GM23338 (cell line): ENCODE results near the gene TRMT10B. TPM values are rescaled to one million over a fixed set of nuclear protein-coding genes. Genes with fewer than 3 reads are reported as not detected.

Source experiments
- ATAC-seq: fragments of 200-7000 bp; cut with Tn5 transposase; 3 replicates; pipeline ENCODE4 v1.9.1; 2020
- DNase-seq: peaks from one replicate; pipeline ENCODE4 v3.0.0-alpha.2; 2015; ENCODE audit warnings: low spot score
- H2AFZ ChIP-seq: fragments of 200-600 bp; sonication (generic); 2 replicates; pipeline ENCODE4 v1.8.0; 2016; ENCODE audit warnings: antibody characterized with exemption, mild to moderate bottlenecking, moderate library complexity
- H3F3A ChIP-seq: fragments of 200-600 bp; sonication (generic); replicated peaks from 2 replicates; pipeline ENCODE4 v1.8.0; 2017; ENCODE audit warnings: antibody characterized with exemption, mixed run types, low read depth
- H3K27ac ChIP-seq: fragments of 200-600 bp; sonication (generic); 2 replicates; pipeline ENCODE4 v1.6.1; 2016; ENCODE audit warnings: low read depth
- H3K27me3 ChIP-seq: fragments of 200-600 bp; sonication (generic); 2 replicates; pipeline ENCODE4 v1.8.0; 2016; ENCODE audit warnings: mild to moderate bottlenecking, mixed run types, moderate library complexity; ENCODE audit not compliant: insufficient read depth
- H3K36me3 ChIP-seq: fragments of 200-600 bp; sonication (generic); 2 replicates; pipeline ENCODE4 v1.8.0; 2016; ENCODE audit warnings: mild to moderate bottlenecking; ENCODE audit not compliant: insufficient read depth
- H3K4me1 ChIP-seq: fragments of 200-600 bp; sonication (generic); 2 replicates; pipeline ENCODE4 v1.8.0; 2016; ENCODE audit warnings: mild to moderate bottlenecking, moderate library complexity; ENCODE audit not compliant: insufficient read depth
- H3K4me2 ChIP-seq: fragments of 200-600 bp; sonication (generic); 2 replicates; pipeline ENCODE4 v1.7.1; 2017; ENCODE audit warnings: mixed run types
- H3K4me3 ChIP-seq: fragments of 200-600 bp; sonication (generic); 2 replicates; pipeline ENCODE4 v1.6.1; 2016; ENCODE audit warnings: mixed run types
- H3K79me2 ChIP-seq: fragments of 200-600 bp; sonication (generic); replicated peaks from 2 replicates; pipeline ENCODE4 v1.8.0; 2017; ENCODE audit warnings: mild to moderate bottlenecking; ENCODE audit not compliant: insufficient read depth
- H3K9me2 ChIP-seq: fragments of 200-600 bp; sonication (generic); 2 replicates; pipeline ENCODE4 v1.8.0; 2017; ENCODE audit not compliant: insufficient read depth
- H4K20me1 ChIP-seq: fragments of 200-600 bp; sonication (generic); replicated peaks from 2 replicates; pipeline ENCODE4 v1.8.0; 2017; ENCODE audit warnings: mild to moderate bottlenecking; ENCODE audit not compliant: insufficient read depth
- H3K27ac Mint-ChIP-seq: 2 replicates; pipeline ENCODE4 v1.8.0; 2020; ENCODE audit warnings: inconsistent platforms, mild to moderate bottlenecking, moderate library complexity, mixed read lengths
- H3K27me3 Mint-ChIP-seq: 3 replicates; pipeline ENCODE4 v1.8.0; 2022; ENCODE audit warnings: low read depth, mild to moderate bottlenecking, moderate library complexity, mixed read lengths, inconsistent platforms; ENCODE audit not compliant: insufficient read depth, poor library complexity
- H3K36me3 Mint-ChIP-seq: 3 replicates; pipeline ENCODE4 v1.8.0; 2021; ENCODE audit warnings: low read depth, mild to moderate bottlenecking, inconsistent platforms, moderate library complexity, mixed read lengths
- H3K4me1 Mint-ChIP-seq: 3 replicates; pipeline ENCODE4 v1.8.0; 2020; ENCODE audit warnings: mild to moderate bottlenecking, inconsistent platforms, mixed read lengths
- H3K4me3 Mint-ChIP-seq: 3 replicates; pipeline ENCODE4 v1.8.0; 2021; ENCODE audit warnings: moderate library complexity, mild to moderate bottlenecking, inconsistent platforms, mixed read lengths
- H3K9me3 Mint-ChIP-seq: 3 replicates; pipeline ENCODE4 v1.8.0; 2020; ENCODE audit warnings: moderate library complexity, mild to moderate bottlenecking, inconsistent platforms, mixed read lengths
- CREB1 ChIP-seq: fragments of 250-450 bp; sonication (Bioruptor Pico); IDR thresholded peaks from 2 replicates; pipeline ENCODE4 v1.5.0; 2020; ENCODE audit warnings: low read depth, mild to moderate bottlenecking, moderate library complexity
- EZH2 ChIP-seq: fragments of 200-600 bp; sonication (generic); IDR thresholded peaks from one replicate; pipeline ENCODE4 v1.8.0; 2017; ENCODE audit warnings: antibody characterized with exemption, mild to moderate bottlenecking, low read depth; ENCODE audit not compliant: unreplicated experiment
- EZH2phosphoT487 ChIP-seq: fragments of 200-600 bp; sonication (generic); IDR thresholded peaks from one replicate; pipeline ENCODE4 v1.8.1; 2018; ENCODE audit warnings: antibody characterized with exemption; ENCODE audit not compliant: unreplicated experiment
- JUNB ChIP-seq: IDR thresholded peaks from one replicate; pipeline ENCODE4 v1.6.1; 2016; ENCODE audit warnings: antibody characterized with exemption; ENCODE audit not compliant: unreplicated experiment
- NANOG ChIP-seq: IDR thresholded peaks from 2 replicates; pipeline ENCODE4 v1.6.1; 2016; ENCODE audit warnings: antibody characterized with exemption, borderline replicate concordance
- STAT1 ChIP-seq: IDR thresholded peaks from one replicate; pipeline ENCODE4 v1.6.1; 2016; ENCODE audit warnings: antibody characterized with exemption; ENCODE audit not compliant: unreplicated experiment
- ZNF114 ChIP-seq: fragments of 250-450 bp; sonication (Bioruptor Pico); IDR thresholded peaks from 2 replicates; pipeline ENCODE4 v1.5.0; 2020; ENCODE audit warnings: mild to moderate bottlenecking, moderate library complexity
- ZNF331 ChIP-seq: fragments of 250-450 bp; sonication (Bioruptor Pico); IDR thresholded peaks from 2 replicates; pipeline ENCODE4 v1.5.0; 2020; ENCODE audit warnings: low read depth, mild to moderate bottlenecking, moderate library complexity
- polyA plus RNA-seq: library from polyadenylated mRNA; unstranded; fragments of >200 nt; fragmentation: Nextera tagmentation; extraction: Ambion mirVana; gene quantifications from 2 replicates; pipeline ENCODE4 v1.2.1, GENCODE V29; 2016
- total RNA-seq: library from RNA; depleted of rRNA; stranded (reverse); fragments of >200 nt; shearing (Covaris generic); gene quantifications from 2 replicates; pipeline ENCODE4 v1.2.3, GENCODE V29; 2014
- TF ChIP-seq, protein P1 (sequence below): fragments of 250-450 bp; sonication (Bioruptor Pico); IDR thresholded peaks from 2 replicates; pipeline ENCODE4 v1.5.0; 2020; ENCODE audit warnings: mild to moderate bottlenecking, moderate library complexity
- TF ChIP-seq, protein P2 (sequence below): IDR thresholded peaks from 2 replicates; pipeline ENCODE4 v1.6.1; 2016; ENCODE audit warnings: antibody characterized with exemption
- TF ChIP-seq, protein P3 (sequence below), 2 experiments: fragments of 200-600 bp in 1 of 2; sonication (generic) in 1 of 2; conservative IDR thresholded peaks; 2 replicates each; pipeline versions ENCODE4 v1.5.1 to v1.6.1; 2016 to 2017; ENCODE audit warnings: antibody characterized with exemption in 2 of 2, low read depth in 2 of 2, mild to moderate bottlenecking in 2 of 2, moderate library complexity in 1 of 2

TRMT10B gene
- total and polyA plus RNA-seq, 2 experiments from 2014 or later, result 3.1 to 10.8 TPM

DNA sequence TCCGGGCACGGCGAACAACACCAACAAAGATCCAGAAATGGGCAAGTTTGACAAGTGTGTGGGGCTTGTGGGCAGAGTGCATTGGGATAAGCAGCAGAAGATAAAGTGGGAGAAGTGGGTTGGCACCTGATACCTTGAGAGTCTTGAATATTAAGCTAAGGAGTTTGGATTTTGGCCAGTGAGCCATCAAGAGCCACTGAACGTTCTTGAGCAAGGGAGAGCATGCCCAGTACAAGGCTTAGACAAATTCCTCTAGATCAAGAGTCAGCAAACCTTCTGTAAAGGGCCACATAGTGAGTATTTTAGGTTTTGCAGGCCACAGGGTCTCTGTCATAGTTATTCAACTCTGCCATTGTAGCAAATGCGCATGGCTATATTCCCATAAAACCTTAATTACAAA is 26.6 kb upstream of the TRMT10B start (continued):
- TF ChIP-seq, protein P1, sequence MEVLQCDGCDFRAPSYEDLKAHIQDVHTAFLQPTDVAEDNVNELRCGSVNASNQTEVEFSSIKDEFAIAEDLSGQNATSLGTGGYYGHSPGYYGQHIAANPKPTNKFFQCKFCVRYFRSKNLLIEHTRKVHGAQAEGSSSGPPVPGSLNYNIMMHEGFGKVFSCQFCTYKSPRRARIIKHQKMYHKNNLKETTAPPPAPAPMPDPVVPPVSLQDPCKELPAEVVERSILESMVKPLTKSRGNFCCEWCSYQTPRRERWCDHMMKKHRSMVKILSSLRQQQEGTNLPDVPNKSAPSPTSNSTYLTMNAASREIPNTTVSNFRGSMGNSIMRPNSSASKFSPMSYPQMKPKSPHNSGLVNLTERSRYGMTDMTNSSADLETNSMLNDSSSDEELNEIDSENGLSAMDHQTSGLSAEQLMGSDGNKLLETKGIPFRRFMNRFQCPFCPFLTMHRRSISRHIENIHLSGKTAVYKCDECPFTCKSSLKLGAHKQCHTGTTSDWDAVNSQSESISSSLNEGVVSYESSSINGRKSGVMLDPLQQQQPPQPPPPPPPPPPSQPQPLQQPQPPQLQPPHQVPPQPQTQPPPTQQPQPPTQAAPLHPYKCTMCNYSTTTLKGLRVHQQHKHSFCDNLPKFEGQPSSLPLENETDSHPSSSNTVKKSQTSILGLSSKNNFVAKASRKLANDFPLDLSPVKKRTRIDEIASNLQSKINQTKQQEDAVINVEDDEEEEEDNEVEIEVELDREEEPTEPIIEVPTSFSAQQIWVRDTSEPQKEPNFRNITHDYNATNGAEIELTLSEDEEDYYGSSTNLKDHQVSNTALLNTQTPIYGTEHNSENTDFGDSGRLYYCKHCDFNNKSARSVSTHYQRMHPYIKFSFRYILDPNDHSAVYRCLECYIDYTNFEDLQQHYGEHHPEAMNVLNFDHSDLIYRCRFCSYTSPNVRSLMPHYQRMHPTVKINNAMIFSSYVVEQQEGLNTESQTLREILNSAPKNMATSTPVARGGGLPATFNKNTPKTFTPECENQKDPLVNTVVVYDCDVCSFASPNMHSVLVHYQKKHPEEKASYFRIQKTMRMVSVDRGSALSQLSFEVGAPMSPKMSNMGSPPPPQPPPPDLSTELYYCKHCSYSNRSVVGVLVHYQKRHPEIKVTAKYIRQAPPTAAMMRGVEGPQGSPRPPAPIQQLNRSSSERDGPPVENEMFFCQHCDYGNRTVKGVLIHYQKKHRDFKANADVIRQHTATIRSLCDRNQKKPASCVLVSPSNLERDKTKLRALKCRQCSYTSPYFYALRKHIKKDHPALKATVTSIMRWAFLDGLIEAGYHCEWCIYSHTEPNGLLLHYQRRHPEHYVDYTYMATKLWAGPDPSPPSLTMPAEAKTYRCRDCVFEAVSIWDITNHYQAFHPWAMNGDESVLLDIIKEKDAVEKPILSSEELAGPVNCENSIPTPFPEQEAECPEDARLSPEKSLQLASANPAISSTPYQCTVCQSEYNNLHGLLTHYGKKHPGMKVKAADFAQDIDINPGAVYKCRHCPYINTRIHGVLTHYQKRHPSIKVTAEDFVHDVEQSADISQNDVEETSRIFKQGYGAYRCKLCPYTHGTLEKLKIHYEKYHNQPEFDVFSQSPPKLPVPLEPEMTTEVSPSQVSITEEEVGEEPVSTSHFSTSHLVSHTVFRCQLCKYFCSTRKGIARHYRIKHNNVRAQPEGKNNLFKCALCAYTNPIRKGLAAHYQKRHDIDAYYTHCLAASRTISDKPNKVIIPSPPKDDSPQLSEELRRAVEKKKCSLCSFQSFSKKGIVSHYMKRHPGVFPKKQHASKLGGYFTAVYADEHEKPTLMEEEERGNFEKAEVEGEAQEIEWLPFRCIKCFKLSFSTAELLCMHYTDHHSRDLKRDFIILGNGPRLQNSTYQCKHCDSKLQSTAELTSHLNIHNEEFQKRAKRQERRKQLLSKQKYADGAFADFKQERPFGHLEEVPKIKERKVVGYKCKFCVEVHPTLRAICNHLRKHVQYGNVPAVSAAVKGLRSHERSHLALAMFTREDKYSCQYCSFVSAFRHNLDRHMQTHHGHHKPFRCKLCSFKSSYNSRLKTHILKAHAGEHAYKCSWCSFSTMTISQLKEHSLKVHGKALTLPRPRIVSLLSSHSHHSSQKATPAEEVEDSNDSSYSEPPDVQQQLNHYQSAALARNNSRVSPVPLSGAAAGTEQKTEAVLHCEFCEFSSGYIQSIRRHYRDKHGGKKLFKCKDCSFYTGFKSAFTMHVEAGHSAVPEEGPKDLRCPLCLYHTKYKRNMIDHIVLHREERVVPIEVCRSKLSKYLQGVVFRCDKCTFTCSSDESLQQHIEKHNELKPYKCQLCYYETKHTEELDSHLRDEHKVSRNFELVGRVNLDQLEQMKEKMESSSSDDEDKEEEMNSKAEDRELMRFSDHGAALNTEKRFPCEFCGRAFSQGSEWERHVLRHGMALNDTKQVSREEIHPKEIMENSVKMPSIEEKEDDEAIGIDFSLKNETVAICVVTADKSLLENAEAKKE (CRISPR knock-in tag), result no peak
- no peak for TF ChIP-seq ZNF114 (CRISPR knock-in tag)
- TF ChIP-seq, protein P2, sequence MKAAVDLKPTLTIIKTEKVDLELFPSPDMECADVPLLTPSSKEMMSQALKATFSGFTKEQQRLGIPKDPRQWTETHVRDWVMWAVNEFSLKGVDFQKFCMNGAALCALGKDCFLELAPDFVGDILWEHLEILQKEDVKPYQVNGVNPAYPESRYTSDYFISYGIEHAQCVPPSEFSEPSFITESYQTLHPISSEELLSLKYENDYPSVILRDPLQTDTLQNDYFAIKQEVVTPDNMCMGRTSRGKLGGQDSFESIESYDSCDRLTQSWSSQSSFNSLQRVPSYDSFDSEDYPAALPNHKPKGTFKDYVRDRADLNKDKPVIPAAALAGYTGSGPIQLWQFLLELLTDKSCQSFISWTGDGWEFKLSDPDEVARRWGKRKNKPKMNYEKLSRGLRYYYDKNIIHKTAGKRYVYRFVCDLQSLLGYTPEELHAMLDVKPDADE, result no peak

DNA sequence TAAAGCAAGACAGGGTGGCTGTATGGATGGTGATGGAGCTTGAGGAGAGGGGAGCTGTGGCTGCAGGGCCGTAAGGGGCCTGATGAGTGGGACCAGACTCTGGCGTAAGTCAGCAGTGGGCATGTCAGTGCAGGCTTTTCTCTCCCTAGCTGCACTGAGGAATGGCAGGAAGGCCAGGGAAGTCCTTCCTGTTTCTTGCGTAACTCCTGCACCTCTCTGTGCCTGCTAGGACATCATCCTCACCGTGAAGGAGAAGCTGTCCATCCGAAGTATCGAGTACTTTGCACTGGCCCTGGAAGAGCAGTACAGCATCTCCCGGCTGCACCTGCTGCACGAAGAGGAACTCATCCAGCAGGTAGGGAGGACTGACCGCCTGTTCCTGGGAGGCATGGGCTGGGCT is 24.1 kb upstream of the TRMT10B start:
- no peak overlapping the region for H3K4me2 ChIP-seq
- H3K9me3 Mint-ChIP-seq, result no peaks in the 10 kb centered on the region
- no peak overlapping the region for H3K27ac Mint-ChIP-seq
- DNase-seq (no peak), ATAC-seq (peak; percentile 23; the same call in 1 of the 3 replicates)
- H3F3A ChIP-seq, result no peaks in the 10 kb centered on the region
- H3K27me3 Mint-ChIP-seq, result peaks cover 3% of the 10 kb centered on the region
- no peaks in the 10 kb centered on the region for H3K36me3 Mint-ChIP-seq
- peaks cover 9% of the 10 kb centered on the region for H3K4me1 Mint-ChIP-seq
- no peak overlapping the region for H3K4me3 Mint-ChIP-seq
- H3K4me1 ChIP-seq, result no peaks in the 10 kb centered on the region
- H2AFZ ChIP-seq, result peak overlapping the region; percentile 43; the same call in 1 of the 2 replicates
- H3K27me3 ChIP-seq, result no peaks in the 10 kb centered on the region
- H3K27ac ChIP-seq, result no peak overlapping the region
- H4K20me1 ChIP-seq, result no peaks in the 10 kb centered on the region
- H3K9me2 ChIP-seq, result no peaks in the 10 kb centered on the region
- no peak overlapping the region for H3K4me3 ChIP-seq
- no peaks in the 10 kb centered on the region for H3K36me3 ChIP-seq
- H3K79me2 ChIP-seq, result no peaks in the 10 kb centered on the region
- no peak for TF ChIP-seq CREB1 (CRISPR knock-in tag)
- TF ChIP-seq EZH2, result no peak
- no peak for TF ChIP-seq ZNF114 (CRISPR knock-in tag)
- no peak for TF ChIP-seq EZH2phosphoT487
- no peak for TF ChIP-seq NANOG
- no peak for TF ChIP-seq STAT1
- TF ChIP-seq ZNF331 (CRISPR knock-in tag), result no peak
- TF ChIP-seq, protein P3, sequence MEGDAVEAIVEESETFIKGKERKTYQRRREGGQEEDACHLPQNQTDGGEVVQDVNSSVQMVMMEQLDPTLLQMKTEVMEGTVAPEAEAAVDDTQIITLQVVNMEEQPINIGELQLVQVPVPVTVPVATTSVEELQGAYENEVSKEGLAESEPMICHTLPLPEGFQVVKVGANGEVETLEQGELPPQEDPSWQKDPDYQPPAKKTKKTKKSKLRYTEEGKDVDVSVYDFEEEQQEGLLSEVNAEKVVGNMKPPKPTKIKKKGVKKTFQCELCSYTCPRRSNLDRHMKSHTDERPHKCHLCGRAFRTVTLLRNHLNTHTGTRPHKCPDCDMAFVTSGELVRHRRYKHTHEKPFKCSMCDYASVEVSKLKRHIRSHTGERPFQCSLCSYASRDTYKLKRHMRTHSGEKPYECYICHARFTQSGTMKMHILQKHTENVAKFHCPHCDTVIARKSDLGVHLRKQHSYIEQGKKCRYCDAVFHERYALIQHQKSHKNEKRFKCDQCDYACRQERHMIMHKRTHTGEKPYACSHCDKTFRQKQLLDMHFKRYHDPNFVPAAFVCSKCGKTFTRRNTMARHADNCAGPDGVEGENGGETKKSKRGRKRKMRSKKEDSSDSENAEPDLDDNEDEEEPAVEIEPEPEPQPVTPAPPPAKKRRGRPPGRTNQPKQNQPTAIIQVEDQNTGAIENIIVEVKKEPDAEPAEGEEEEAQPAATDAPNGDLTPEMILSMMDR (conservative IDR thresholded peaks at IDR 0.05; ENCODE audit: low read depth in 2 of 2), result no peak
- no peak for TF ChIP-seq JUNB
